GM19035 (cell line): ENCODE data around the gene GPA33.

Experiments
- ATAC-seq: cut with Tn5 transposase; IDR thresholded peaks from one replicate; pipeline ENCODE4 v1.9.1; 2021; ENCODE audit not compliant: unreplicated experiment

Gene GPA33

DNA sequence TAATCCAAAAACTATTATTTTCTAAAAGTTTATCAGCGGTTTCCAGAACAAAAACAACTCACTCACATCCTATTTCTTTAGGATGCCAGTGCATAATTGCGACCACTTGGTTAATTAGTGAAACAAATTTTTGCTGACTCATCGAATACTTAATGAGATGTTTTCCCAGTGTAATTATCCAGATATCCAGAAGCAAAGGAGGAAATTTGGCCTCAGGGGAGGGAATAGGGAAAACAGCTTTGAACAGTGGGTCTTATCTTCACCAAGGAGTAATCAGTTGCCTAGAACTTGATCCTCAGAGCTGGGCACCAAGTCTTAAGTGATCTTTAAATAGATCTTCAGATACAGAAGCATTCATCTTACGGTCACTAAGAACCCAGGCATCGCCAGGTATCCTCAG lies 28.0 kb upstream of the GPA33 start:
- no peak for ATAC-seq

DNA sequence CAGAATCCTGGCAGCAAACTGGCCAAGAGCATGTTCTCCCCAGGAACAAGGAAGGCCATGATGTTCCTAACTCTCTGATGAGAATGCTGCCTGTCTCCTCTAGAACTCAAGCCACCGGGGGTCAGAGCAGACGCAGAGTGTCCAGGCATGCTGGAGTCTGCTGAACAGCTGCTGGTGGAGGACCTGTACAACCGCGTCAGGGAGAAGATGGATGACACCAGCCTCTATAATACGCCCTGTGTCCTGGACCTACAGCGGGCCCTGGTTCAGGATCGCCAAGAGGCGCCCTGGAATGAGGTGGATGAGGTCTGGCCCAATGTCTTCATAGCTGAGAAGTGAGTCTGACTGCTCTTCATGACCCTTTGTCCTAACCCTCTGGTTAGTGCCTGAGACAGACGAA lies 27.0 kb upstream of the GPA33 start:
- no peak for ATAC-seq

DNA sequence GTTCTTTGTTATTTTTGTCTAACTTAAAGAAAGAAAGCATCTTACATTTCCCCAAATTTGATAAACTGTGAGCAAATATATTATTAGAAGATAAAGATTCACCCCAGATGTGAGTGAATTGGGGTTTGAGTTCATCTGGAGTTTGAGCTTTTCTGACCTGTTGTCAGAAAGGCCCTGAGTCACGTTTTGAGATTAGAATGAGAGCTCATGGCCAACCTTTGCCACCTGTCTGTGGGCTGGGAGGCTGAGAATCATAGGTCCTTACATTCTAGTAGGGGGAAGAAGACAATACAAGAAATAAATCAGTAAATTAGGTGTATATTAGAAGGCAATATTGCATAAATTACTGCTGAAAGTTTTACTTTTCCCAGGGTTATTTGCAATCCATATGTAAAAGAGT lies 26.0 kb upstream of the GPA33 start:
- no peak for ATAC-seq

DNA sequence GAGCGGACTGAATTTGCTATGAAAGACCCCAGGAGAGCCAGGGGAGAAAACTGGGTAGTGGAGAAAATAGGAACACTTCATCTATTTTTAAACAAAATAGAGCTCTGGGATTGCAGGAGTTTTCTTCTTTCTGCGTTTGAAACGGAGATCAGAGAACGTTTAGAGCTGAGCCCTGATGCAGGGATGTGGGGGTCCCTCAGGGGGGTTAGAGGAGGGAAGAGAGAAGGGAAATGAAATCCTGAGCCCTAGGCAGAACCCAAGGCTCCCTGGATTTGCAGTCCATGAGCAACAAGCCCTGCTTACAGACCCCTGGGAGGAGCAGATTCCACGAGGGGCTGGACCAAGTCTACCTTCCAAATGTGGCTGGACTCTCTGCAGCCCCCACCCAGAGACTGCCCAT lies 25.5 kb upstream of the GPA33 start:
- no peak for ATAC-seq

DNA sequence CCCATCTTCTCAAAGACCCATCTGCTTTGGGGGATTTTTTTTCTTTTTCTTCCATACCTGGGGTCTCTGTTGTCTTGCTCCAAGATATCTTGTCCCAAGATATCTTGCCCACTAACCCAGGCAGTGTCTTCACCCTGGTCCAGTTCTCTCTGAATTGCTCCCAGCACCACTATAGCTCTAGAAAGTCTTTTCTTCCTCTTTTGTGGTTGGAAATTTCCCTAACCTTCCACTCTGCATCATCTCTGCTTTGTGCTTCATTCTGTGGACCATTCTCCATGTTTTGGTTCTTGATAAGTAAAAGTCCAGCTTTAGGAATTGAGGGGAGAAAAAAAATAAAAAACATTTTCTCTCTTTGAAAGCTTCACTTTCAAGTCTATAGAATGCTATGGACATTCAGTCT lies 24.5 kb upstream of the GPA33 start:
- no peak for ATAC-seq

DNA sequence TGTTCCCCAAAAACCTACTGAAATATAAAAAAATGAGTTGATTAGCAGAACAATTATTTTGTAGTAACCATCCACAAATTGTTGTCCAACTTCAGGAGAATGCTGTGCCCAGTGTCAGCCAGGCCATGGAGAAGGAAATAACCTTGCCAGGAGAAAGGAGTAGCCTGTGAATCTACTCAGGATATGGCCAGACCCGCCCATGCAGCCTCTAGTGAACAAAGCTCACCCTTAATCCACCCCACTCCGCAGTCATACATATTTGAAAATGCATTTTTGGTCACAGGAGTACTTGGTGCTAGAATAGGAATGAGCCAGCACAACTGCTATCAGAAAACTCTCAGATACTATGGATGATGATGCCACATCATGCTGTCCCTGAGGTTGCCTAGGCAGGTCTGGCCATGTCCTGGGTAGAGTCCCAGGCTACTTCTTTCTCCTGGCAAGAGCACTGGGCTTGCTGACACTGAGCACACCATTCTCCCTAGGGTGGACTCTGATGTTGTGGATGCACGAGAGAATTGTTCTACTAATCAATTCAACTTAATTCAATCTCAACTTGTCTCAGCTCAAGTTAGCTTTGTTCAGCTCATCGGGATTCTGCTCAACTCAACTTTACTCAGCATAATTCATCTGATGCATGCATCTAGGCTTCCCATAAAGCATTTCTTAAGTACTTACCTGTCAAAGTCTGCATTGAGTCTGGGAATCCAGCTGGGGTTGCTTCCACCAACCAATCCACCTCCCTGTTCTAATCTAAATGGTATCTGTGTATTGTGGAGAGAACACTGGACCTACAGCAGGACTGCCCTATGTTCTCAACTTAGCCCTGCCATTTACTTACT lies 21.9 kb upstream of the GPA33 start:
- ATAC-seq: no peak

DNA sequence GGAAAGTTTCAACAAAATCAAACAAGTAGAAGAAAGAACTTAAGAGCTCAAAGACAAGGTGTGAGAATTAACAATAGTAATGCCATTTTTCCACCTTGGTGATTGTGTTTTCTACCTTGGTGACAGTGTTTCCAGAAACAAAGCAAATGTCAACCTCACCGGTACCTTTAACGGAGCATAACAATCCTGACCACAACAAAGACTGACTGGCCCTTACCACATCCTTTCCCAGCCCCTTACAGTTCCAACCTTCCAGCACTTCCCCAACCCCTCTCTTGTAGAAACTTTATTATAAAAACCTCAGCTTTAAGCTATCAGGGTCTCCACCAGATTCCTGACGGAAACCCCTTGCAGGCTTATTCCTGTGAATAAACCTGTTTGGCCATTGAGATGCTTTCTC lies 20.4 kb upstream of the GPA33 start:
- peak; percentile 55 for ATAC-seq

DNA sequence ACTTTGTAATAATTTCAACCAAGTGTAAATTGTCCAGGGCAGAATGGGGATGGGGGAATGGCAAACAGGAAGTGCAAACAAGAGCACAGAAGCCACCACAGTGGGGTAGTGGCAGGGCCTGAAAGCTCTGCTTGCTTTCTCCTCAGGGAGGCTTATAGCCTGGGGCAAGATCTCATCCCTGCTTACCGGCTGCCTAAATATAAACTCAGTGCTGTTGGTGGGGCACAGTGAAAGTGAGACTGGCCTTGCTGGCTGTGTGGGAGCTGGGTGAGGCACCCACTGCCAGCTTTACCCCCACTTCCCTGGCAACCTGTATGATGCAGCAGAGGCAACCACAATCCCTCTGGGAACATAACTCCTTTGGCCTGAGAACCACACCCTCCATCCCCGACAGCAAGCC lies 18.9 kb upstream of the GPA33 start:
- ATAC-seq: no peak

DNA sequence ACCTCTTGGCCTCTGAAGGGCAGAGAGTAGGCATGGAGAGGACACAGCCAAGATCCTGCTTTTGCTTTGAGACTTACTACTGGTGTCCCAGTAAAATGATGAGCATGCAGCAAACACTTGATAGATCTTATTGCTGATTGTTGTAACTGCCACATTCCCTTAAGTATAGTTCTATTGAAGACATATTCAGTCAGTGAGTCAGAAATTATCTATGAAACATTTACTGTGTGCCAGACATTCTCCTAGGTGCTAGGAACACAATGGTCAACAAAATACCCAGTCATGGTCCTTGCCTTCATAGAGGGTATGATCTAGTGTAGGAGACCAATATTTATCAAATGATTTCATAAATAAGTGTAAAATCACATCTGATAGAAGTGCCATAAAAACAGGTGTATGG lies 17.3 kb upstream of the GPA33 start:
- no peak for ATAC-seq

DNA sequence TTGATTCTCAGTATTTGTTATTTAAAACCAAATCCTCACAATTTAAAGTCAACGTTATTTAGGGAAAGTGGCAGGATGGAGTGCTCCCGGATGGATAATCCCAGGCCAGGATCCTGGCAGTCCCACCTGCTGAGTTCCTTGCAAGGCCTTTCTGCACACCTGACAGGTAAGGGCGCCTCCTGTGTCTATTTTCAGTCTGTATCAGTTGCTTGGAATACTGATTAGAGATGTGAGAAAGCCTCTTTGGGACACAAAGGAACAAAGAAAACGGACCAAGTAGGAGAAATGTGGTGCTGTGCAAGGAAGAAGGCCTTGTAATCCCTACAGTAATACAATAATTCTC lies 15.9 kb upstream of the GPA33 start:
- no peak for ATAC-seq

DNA sequence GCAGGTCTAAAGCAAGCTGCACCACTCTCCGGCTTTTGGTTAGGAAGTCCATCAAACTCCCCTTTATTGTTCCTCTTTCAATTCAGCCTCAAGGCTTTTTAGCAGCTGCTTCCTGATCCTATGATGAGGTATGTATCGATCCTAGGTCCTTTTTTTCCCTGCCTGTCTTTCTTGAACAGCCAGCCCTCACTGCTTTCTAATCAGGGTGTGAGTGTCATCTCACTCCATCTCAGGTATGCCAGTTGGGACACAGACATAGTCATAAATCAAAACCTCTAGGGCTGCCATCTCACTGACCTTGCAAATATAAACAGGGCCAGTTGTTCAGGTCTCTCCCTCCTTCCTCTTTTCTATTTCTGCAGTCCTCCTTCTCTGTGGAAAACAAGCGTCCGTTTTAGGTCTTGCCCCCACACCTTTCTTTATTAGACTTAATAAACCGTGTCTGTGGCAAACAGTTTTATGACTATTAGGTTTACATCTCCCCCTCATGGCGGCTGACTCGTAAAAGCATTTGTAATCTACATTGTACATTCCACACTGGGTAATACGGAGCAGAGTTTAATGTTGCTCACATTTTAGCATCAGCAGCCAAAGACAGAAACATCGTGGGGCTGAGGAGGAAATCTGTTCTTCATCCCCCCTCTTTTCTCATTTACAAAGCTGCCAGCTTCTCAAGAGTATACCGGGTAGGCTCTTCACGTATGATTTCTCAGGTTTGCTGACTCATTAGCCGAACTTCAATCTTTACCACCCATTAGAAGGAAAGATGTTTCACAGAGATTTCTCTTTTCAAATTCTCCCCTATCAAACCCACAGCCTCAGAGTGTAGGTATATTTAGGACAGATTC lies 15.3 kb upstream of the GPA33 start:
- no peak for ATAC-seq

DNA sequence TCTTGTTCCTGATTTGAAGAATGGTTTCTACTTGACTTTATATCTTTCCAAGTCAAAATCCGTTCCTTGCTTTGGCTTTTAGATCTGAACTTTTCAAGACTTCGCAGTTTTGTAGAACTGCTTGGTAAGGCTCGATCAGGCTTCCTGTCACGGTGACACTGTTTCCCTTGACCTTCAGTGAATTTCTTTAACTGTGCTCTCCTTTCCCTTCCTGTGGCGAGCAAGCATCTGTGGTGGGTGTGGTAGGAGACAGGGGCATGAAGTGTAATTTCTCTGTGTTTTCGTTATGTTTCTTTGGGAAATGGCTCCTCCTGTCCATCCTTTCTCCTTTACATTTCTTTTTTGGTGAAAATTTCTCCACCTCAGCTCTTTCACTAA lies 14.1 kb upstream of the GPA33 start:
- no peak for ATAC-seq

DNA sequence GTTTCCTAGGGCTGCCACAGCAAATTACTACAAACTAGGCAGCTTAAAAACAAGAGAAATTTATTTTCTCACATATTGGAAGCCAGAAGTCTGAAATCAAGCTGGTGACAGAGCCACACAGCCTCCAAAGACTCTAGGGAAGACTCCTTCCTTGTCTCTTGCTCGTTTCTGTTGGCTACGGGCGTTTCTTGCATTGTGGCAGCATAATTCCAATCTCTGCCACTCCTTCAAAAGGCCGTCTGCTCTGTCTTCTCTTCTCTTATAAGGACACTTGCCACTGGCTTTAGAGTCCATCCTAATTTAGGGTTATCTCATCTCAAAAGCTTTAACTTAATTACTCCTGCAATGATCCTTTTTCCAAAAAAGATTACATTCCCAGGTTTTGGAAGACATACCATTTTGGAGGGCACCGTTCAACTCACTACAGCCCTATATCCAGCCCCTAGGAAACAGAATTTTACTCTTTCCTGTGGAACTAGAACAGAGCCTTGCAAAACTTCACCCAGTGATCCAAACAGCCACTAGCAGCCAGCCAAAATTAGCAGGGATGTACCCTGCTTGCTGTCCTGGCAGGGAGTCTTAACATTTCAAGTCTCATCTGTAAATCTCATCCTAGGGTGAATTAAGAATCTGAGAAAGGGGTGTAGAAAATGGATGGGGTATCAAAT lies 12.9 kb upstream of the GPA33 start:
- ATAC-seq: no peak

DNA sequence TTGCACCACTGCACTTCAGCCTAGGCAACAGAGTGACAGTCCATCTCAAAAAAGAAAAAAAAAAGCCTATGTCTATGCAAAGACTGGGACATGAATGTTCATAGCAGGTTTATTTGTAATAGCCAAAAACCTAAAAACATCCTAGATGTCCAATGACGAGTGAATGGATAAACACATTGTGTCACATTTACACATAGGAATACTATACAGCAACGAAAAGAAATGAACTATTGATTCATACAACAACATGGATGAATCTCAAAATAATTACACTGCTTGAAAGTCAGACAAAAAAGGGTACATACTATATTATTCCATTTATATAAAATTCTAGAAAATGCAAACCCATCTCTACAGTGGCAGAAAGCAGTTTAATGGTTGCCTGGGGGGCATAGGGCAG lies 11.6 kb upstream of the GPA33 start:
- ATAC-seq: no peak

DNA sequence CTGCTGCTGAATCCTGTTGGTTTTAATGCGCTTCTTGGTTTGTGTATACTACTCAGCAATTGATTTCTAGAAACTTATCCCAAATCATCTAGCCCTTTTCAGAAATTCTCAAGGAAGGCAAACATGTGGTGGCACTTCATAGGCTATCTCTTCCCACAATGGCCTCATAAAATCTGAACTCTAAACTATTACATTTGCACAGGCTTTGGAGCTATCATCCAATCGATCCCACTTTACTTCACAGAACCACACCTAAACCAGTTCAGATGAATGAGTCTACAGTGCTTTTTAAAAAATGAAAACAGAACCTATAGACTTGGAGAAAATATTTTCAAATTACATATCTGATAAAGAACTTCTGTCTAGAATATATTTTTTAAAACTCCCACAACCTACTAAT lies 10.6 kb upstream of the GPA33 start:
- no peak for ATAC-seq

DNA sequence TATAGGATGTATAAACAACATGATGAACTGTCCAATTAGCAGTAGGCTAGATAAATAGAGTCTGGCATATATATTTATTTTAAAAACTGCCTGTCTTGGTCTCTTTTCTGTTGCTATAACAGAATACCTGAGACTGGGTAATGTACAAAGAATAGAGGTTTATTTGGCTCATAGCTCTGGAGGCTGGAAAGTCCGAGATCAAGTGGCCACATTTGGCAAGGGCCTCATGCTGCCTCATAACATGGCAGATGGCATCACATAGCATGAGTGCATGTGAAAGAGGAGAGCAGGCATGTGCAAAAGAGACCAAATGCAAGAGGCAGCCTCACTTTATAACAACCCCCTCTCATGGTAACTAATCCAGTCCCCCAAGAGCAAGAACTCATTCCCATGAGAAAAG lies 9.7 kb upstream of the GPA33 start:
- ATAC-seq: no peak

DNA sequence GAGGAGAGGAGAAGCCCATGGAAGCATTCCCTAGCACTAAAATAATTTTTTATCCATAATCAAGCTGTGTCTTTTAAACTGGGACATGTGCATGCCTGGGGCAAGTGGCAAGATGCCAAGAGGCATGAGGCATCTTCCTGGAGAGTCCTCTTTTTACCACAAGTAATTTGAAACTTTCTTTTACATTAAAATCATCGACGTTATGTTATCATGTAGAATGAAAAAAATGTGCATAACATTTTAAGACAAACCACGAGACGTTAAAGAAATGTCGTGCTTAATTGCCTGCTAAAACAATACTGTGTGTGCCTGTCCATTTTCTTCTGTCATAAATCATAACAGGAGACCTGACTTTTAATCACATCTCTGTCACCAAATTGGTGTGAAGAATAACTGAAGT lies 5.2 kb upstream of the GPA33 start:
- ATAC-seq: no peak

DNA sequence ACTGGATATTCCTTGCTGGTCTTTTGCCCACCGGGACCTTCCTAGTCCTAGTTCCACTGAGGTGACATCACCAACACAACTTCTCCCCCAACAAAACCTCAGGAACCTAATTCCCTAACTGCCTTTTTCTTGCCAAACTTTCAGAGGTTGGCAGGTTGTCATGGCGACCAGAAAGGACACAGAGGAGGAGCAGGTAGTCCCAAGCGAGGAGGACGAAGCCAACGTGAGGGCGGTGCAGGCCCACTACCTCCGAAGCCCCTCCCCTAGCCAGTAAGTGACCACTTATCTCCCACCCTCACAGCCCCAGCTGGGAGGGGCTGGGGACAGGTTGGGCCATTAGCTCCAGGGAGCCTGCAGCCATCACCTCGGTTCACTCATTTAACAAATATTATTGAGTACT lies 4.5 kb upstream of the GPA33 start:
- ATAC-seq: no peak

DNA sequence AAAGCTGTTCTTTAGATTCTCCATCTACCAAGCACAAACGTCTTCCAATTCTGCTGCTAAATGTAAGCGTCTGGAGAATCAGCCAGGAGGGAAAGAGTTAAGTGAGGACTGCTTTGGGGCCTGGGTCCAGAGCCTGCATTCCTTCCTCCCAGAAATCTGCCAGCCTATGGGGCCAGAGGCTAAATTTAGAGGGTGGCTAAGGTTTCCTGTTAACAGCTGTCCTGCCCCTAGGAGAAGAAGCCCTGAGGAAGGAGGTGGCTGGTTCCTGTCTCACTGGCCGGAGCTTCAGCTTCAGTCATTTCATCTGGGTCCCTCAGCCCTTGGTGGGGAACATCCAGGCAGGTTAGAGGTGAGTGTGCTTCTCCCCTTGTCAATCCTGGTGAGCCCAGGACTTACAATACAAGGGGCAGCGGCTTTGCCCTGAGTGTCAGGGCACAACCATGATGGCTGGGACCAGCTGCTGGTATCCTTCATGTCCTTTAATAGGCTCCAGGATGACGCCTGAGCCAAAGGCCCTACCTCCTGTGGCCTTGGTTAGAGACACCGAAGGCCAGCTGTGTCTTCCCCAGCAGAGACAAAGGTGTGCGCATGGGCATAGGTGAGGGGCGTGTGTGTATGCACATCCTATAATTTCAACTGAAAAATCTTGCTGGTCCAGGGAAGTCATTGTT lies 3.8 kb upstream of the GPA33 start, which contains the start of gene STYXL2:
STYXL2 (plus strand) TSS at position 230 of the 671 bp plus-strand sequence. CDS start 775 bp downstream, outside the sequence.
- no peak for ATAC-seq

DNA sequence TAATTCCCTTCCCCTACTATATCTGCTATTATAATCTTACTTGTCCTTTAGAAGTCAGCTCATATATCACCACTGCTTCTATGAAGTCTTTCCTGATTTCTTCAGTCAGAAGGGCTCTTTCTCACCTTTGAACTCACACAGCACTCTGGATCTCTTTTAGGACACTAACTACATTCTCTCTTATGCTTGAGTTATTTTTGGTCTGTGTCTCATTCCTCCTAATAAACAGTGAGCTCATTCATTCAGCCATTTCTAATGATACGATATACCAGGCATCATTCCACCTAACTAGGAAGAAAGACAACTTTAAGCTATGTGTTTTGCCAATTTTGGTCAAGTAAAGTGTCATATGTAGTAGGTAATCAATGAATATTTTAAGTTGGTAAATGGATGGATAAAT lies 2.5 kb upstream of the GPA33 start:
- ATAC-seq: no peak

DNA sequence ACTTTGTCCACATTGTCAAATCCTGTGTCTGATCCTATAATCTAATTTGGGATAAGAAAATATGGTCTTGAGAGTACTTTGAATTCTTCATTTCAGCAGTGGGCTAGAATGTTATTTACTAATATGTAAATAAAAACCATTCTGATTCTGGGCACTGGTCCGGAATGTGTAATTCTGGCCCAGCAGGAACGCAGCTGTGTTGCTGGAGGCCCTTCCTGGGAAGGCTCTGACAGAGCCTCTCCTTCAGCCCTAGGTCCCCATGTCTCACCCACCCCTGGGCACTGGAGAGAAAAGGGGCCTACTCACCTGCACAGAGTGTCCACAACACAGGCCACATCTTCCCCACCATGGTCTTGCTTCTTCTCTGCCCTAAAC lies 251 bp downstream of the GPA33 start:
- no peak for ATAC-seq
